8988T (cell line): ENCODE measurements around the gene SH3RF3.
"Not testable (repeated sequence)": the region's sequence is repeated elsewhere in the genome, so short reads cannot be mapped to it uniquely, and the experiment has no call there.

ENCODE experiments used
- DNase-seq: peaks from one replicate; pipeline ENCODE4 v3.0.0; 2011

SH3RF3 gene

GRCh38 chr2:109204412-109204811 is 75.4 kb downstream of the SH3RF3 start:
- no peak for DNase-seq

- DNase-seq: no peak
These were observed 76.4 kb downstream of the SH3RF3 start for GRCh38 chr2:109205447-109205846.

- DNase-seq: no peak
These were observed 77.7 kb downstream of the SH3RF3 start for GRCh38 chr2:109206569-109207146.

- DNase-seq: no peak
These were observed 78.2 kb downstream of the SH3RF3 start for GRCh38 chr2:109207176-109207575.

GRCh38 chr2:109208071-109208950 is 79.3 kb downstream of the SH3RF3 start:
- DNase-seq: no peak

- no peak for DNase-seq
These were observed 79.9 kb downstream of the SH3RF3 start for GRCh38 chr2:109208951-109209335.

GRCh38 chr2:109209412-109209811 is 80.4 kb downstream of the SH3RF3 start:
- peak; percentile 40 for DNase-seq

- DNase-seq: no peak
These were observed 80.9 kb downstream of the SH3RF3 start for GRCh38 chr2:109209941-109210340.

GRCh38 chr2:109210431-109211200 is 81.6 kb downstream of the SH3RF3 start:
- DNase-seq: no peak

- DNase-seq: no peak
These were observed 82.3 kb downstream of the SH3RF3 start for GRCh38 chr2:109211315-109211714.

GRCh38 chr2:109212836-109213563 is 84.0 kb downstream of the SH3RF3 start:
- DNase-seq: no peak

- no peak for DNase-seq
These were observed 84.8 kb downstream of the SH3RF3 start for GRCh38 chr2:109213646-109214433.

GRCh38 chr2:109214651-109215371 is 85.8 kb downstream of the SH3RF3 start:
- no peak for DNase-seq

GRCh38 chr2:109215866-109216265 is 86.9 kb downstream of the SH3RF3 start:
- no peak for DNase-seq

- no peak for DNase-seq
These were observed 87.3 kb downstream of the SH3RF3 start for GRCh38 chr2:109216332-109216731.

- no peak for DNase-seq
These were observed 88.5 kb downstream of the SH3RF3 start for GRCh38 chr2:109217362-109218086.

GRCh38 chr2:109218087-109218791 is 89.2 kb downstream of the SH3RF3 start:
- no peak for DNase-seq

- no peak for DNase-seq
These were observed 89.8 kb downstream of the SH3RF3 start for GRCh38 chr2:109218792-109219126.

GRCh38 chr2:109220860-109221259 is 91.9 kb downstream of the SH3RF3 start:
- no peak for DNase-seq

- not testable (repeated sequence) for DNase-seq
These were observed 92.3 kb downstream of the SH3RF3 start for GRCh38 chr2:109221316-109221715.
